Thoracic aorta (tissue), 2 donors: ENCODE data around the gene DBF4B. TPM values are rescaled to one million over a fixed set of nuclear protein-coding genes. Genes with fewer than 3 reads are reported as not detected.
A peak's percentile ranks its signal among the peaks of the same experiment; 100 is the strongest.

ENCODE experiments used
- ATAC-seq: fragments of 150-250 bp; one replicate; pipeline ENCODE4 v1.8.0; 2017; ENCODE audit warnings: low read depth; ENCODE audit not compliant: insufficient number of reproducible peaks, low FRiP score
- DNase-seq: peaks from one replicate; pipeline ENCODE4 v3.0.0-alpha.2; 2020; ENCODE audit warnings: low spot score
- H3K27ac ChIP-seq, 2 donors: fragments of 200-600 bp; sonication (generic); 1 replicate in 1 of 2; 2 replicates in 1 of 2; pipeline ENCODE4 v1.5.1; 2016; ENCODE audit warnings: mild to moderate bottlenecking in 2 of 2, moderate library complexity in 2 of 2
- H3K27me3 ChIP-seq: fragments of 200-600 bp; sonication (generic); replicated peaks from 2 replicates; pipeline ENCODE4 v1.6.0; 2016; ENCODE audit warnings: mild to moderate bottlenecking; ENCODE audit not compliant: insufficient read depth
- H3K36me3 ChIP-seq: fragments of 200-600 bp; sonication (generic); one replicate; pipeline ENCODE4 v1.5.1; 2016
- H3K4me1 ChIP-seq, 2 donors: fragments of 200-600 bp; sonication (generic); 1 replicate in 1 of 2; 2 replicates in 1 of 2; pipeline versions ENCODE4 v1.5.1 to v1.6.0; 2016; ENCODE audit warnings: low read depth in 2 of 2, mild to moderate bottlenecking in 1 of 2; ENCODE audit not compliant: control insufficient read depth in 1 of 2
- H3K4me3 ChIP-seq: fragments of 200-600 bp; sonication (generic); 2 replicates; pipeline ENCODE4 v1.5.1; 2016; ENCODE audit warnings: mild to moderate bottlenecking
- H3K9me3 ChIP-seq: fragments of 200-600 bp; sonication (generic); 2 replicates; pipeline ENCODE4 v1.5.1; 2016
- total RNA-seq, 2 donors: library from RNA; depleted of rRNA; stranded (reverse); fragments of >200 nt; gene quantifications; one replicate each; pipeline versions ENCODE4 v1.1.0 to v1.2.3, GENCODE V29; 2016
- TF ChIP-seq, protein P1 (sequence below): fragments of 200-600 bp; sonication (generic); IDR thresholded peaks from one replicate; pipeline ENCODE4 v1.5.1; 2019; ENCODE audit warnings: antibody characterized with exemption

DBF4B gene
- total RNA-seq, 2 donors from 2014 or later: 5.7 to 7.8 TPM

- H3K27ac ChIP-seq: no peak overlapping the region
- TF ChIP-seq, protein P1, sequence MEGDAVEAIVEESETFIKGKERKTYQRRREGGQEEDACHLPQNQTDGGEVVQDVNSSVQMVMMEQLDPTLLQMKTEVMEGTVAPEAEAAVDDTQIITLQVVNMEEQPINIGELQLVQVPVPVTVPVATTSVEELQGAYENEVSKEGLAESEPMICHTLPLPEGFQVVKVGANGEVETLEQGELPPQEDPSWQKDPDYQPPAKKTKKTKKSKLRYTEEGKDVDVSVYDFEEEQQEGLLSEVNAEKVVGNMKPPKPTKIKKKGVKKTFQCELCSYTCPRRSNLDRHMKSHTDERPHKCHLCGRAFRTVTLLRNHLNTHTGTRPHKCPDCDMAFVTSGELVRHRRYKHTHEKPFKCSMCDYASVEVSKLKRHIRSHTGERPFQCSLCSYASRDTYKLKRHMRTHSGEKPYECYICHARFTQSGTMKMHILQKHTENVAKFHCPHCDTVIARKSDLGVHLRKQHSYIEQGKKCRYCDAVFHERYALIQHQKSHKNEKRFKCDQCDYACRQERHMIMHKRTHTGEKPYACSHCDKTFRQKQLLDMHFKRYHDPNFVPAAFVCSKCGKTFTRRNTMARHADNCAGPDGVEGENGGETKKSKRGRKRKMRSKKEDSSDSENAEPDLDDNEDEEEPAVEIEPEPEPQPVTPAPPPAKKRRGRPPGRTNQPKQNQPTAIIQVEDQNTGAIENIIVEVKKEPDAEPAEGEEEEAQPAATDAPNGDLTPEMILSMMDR: no peak
- H3K4me1 ChIP-seq: peaks cover 0 to 16% of the 10 kb centered on the region in 2 donors
- H3K36me3 ChIP-seq: peaks cover 3% of the 10 kb centered on the region
- DNase-seq: no peak
- ATAC-seq: no peak
- H3K9me3 ChIP-seq: no peaks in the 10 kb centered on the region
- H3K27me3 ChIP-seq: no peaks in the 10 kb centered on the region
- no peak overlapping the region for H3K4me3 ChIP-seq
Measured at GRCh38 chr17:44747566-44747965, 39.1 kb downstream of the DBF4B start.

GRCh38 chr17:44749076-44749979 lies 40.9 kb downstream of the DBF4B start:
- ATAC-seq (no peak), DNase-seq (no peak)
- TF ChIP-seq, protein P1: no peak
- peak overlapping the region; percentile 13 for H3K4me3 ChIP-seq
- H3K9me3 ChIP-seq: no peaks in the 10 kb centered on the region
- H3K27me3 ChIP-seq: no peaks in the 10 kb centered on the region
- H3K36me3 ChIP-seq: peaks cover 3% of the 10 kb centered on the region
- H3K27ac ChIP-seq: no peak overlapping the region
- H3K4me1 ChIP-seq: peaks cover 0 to 16% of the 10 kb centered on the region in 2 donors

DNA sequence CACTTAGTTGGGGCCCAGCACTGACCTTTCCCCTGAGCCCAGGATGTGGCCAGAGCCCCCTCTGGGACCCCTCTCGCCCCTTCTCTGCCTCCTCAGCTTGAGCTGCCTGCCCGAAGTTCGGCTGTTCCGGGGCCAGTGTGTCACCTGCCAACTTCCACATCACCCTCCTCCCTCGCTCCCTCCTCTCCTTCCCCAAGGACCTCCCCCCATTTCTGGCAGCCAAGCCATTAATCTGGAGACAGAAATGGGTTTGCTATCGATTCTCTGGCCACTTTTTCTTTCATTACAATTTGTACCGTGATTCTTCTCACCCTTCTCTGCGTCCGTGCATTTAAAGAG lies 41.5 kb downstream of the DBF4B start:
- Histone ChIP-seq H3K27me3 (no peaks in the 10 kb centered on the region), H3K9me3 (no peaks in the 10 kb centered on the region), H3K4me1 (peaks cover 0 to 16% of the 10 kb centered on the region in 2 donors), H3K27ac (no peak overlapping the region), H3K36me3 (peaks cover 3% of the 10 kb centered on the region), H3K4me3 (peak overlapping the region; percentile 13)
- ATAC-seq (no peak), DNase-seq (no peak)
- TF ChIP-seq, protein P1: no peak

GRCh38 chr17:44751331-44751730 lies 42.9 kb downstream of the DBF4B start:
- ATAC-seq: no peak
- no peak overlapping the region for H3K27ac ChIP-seq
- no peak overlapping the region for H3K4me3 ChIP-seq
- peaks cover 3% of the 10 kb centered on the region for H3K36me3 ChIP-seq
- H3K9me3 ChIP-seq: no peaks in the 10 kb centered on the region
- H3K4me1 ChIP-seq: peaks cover 0 to 16% of the 10 kb centered on the region in 2 donors
- no peaks in the 10 kb centered on the region for H3K27me3 ChIP-seq
- TF ChIP-seq, protein P1: no peak
- DNase-seq: no peak

GRCh38 chr17:44751806-44752205 lies 43.3 kb downstream of the DBF4B start:
- ATAC-seq (no peak), DNase-seq (no peak)
- Histone ChIP-seq H3K4me3 (no peak overlapping the region), H3K36me3 (peaks cover 3% of the 10 kb centered on the region), H3K27ac (no peak overlapping the region), H3K4me1 (peaks cover 0 to 16% of the 10 kb centered on the region in 2 donors), H3K27me3 (no peaks in the 10 kb centered on the region), H3K9me3 (no peaks in the 10 kb centered on the region)
- TF ChIP-seq, protein P1: no peak
